Activated CD8-positive, alpha-beta memory T cell treated with anti-CD3 and anti-CD28 coated beads for 48 hours (primary cell): ENCODE measurements around the gene SBK2.
"Not testable (repeated sequence)": the region's sequence is repeated elsewhere in the genome, so short reads cannot be mapped to it uniquely, and the experiment has no call there.

Experiments used
- DNase-seq, 3 experiments: peaks; one replicate each; pipeline ENCODE4 v3.0.0-alpha.2; 2020; ENCODE audit warnings: low read depth in 2 of 3, low spot score in 2 of 3

The SBK2 gene

GRCh38 chr19:55502197-55502952, 34.6 kb downstream of the SBK2 start:
- DNase-seq: no peak

- DNase-seq: no peak
Observed at GRCh38 chr19:55500368-55500952, 36.5 kb downstream of the SBK2 start.

- no peak for DNase-seq
Observed at GRCh38 chr19:55498246-55498840, 38.6 kb downstream of the SBK2 start.

- DNase-seq: no peak
Observed at GRCh38 chr19:55497763-55498162, 39.2 kb downstream of the SBK2 start.

GRCh38 chr19:55496820-55497219, 40.1 kb downstream of the SBK2 start:
- DNase-seq: not testable (repeated sequence)

- no peak for DNase-seq
Observed at GRCh38 chr19:55495646-55496349, 41.1 kb downstream of the SBK2 start.

GRCh38 chr19:55494172-55494761, 42.7 kb downstream of the SBK2 start:
- no peak for DNase-seq

- DNase-seq: no peak
Observed at GRCh38 chr19:55493645-55494171, 43.2 kb downstream of the SBK2 start.

- DNase-seq: no peak
Observed at GRCh38 chr19:55493052-55493644, 43.8 kb downstream of the SBK2 start.

- DNase-seq: no peak
Observed at GRCh38 chr19:55492362-55492944, 44.5 kb downstream of the SBK2 start.

GRCh38 chr19:55491546-55492360, 45.2 kb downstream of the SBK2 start:
- DNase-seq: no peak

- DNase-seq: no peak
Observed at GRCh38 chr19:55490478-55491432, 46.2 kb downstream of the SBK2 start.

GRCh38 chr19:55489711-55490477, 47.0 kb downstream of the SBK2 start:
- no peak for DNase-seq

GRCh38 chr19:55488986-55489710, 47.8 kb downstream of the SBK2 start:
- DNase-seq: no peak

- no peak for DNase-seq
Observed at GRCh38 chr19:55487924-55488687, 48.8 kb downstream of the SBK2 start, which contains the start of gene SSC5D. Gene SSC5D (plus strand): TSS chr19:55488436. CDS start chr19:55488590, 154 bp downstream.
